Natural killer cell (primary cell): ENCODE results near the gene CDC37. TPM values are rescaled to one million over a fixed set of nuclear protein-coding genes. Genes with fewer than 3 reads are reported as not detected.

Source experiments
- ATAC-seq, 3 donors: fragments of 150-1000 bp in 2 of 3; fragments of 200-7000 bp in 1 of 3; cut with Tn5 transposase; 1 replicate in 1 of 3; 2 replicates in 2 of 3; pipeline ENCODE4 v1.10.0; 2021; ENCODE audit warnings: mild to moderate bottlenecking in 2 of 3, moderate library complexity in 2 of 3
- DNase-seq, 2 donors: peaks; one replicate each; pipeline versions ENCODE4 v3.0.0 to v3.0.0-alpha.2; 2013 to 2021; ENCODE audit warnings: mixed read lengths in 1 of 2
- H3K27ac ChIP-seq: one replicate; pipeline ENCODE4 v1.5.1; 2013; ENCODE audit warnings: mild to moderate bottlenecking, low read length
- H3K27me3 ChIP-seq: one replicate; pipeline ENCODE4 v1.6.1; 2013; ENCODE audit warnings: low read length; ENCODE audit not compliant: control insufficient read depth, insufficient read depth
- H3K36me3 ChIP-seq: one replicate; pipeline ENCODE4 v1.6.1; 2013; ENCODE audit warnings: low read length; ENCODE audit not compliant: control insufficient read depth, insufficient read depth
- H3K4me1 ChIP-seq: one replicate; pipeline ENCODE4 v1.6.1; 2013; ENCODE audit warnings: low read length; ENCODE audit not compliant: control insufficient read depth, insufficient read depth
- H3K4me3 ChIP-seq: one replicate; pipeline ENCODE4 v1.5.1; 2013; ENCODE audit warnings: low read length
- H3K9me3 ChIP-seq: one replicate; pipeline ENCODE4 v1.6.1; 2013; ENCODE audit warnings: low read length; ENCODE audit not compliant: control insufficient read depth, insufficient read depth
- H3K27ac Mint-ChIP-seq, 2 donors: one replicate each; pipeline ENCODE4 v1.8.0; 2022; ENCODE audit warnings: mild to moderate bottlenecking in 2 of 2, mixed read lengths in 2 of 2, moderate library complexity in 1 of 2
- H3K27me3 Mint-ChIP-seq, 2 donors: one replicate each; pipeline ENCODE4 v1.8.0; 2022; ENCODE audit warnings: low read depth in 2 of 2, mixed read lengths in 2 of 2
- H3K36me3 Mint-ChIP-seq: one replicate; pipeline ENCODE4 v1.8.0; 2022; ENCODE audit warnings: mixed read lengths
- H3K4me1 Mint-ChIP-seq, 2 donors: one replicate each; pipeline ENCODE4 v1.8.0; 2022; ENCODE audit warnings: mixed read lengths in 2 of 2
- H3K4me3 Mint-ChIP-seq: one replicate; pipeline ENCODE4 v1.8.0; 2022; ENCODE audit warnings: mild to moderate bottlenecking, moderate library complexity, mixed read lengths
- H3K9me3 Mint-ChIP-seq, 2 donors: one replicate each; pipeline ENCODE4 v1.8.0; 2022; ENCODE audit warnings: mixed read lengths in 2 of 2
- CTCF ChIP-seq: fragments of 200-600 bp; IDR thresholded peaks from one replicate; pipeline ENCODE4 v1.8.0; 2022; ENCODE audit warnings: antibody characterized with exemption
- WGBS: methylation state at CpG from one replicate; pipeline ENCODE4 v1.1.7; 2013; ENCODE audit warnings: missing lambda C conversion rate; ENCODE audit not compliant: insufficient coverage; 5-methylcytosine and 5-hydroxymethylcytosine counted together
- intact Hi-C: fragments of 100-400 bp; cut with micrococcal nuclease; formaldehyde crosslinking; loops from one replicate; pipeline ENCODE4 v1.14.2; 2022
- total RNA-seq, 4 donors: library from RNA; stranded (reverse); fragments of 120-200 nt in 1 of 4; gene quantifications; one replicate each; pipeline versions ENCODE4 v1.2.3 to v1.2.4, GENCODE V29; 2013 to 2022

The CDC37 gene
- total RNA-seq, 3 donors from 2014 or later (not counting 1 experiment from before 2014, with no cell fraction given): 211 to 242 (median 223) TPM

- peak overlapping the region; percentile 77 for H3K4me3 Mint-ChIP-seq
- peaks cover 48% of the 10 kb centered on the region for H3K27me3 ChIP-seq
- no peaks in the 10 kb centered on the region for H3K9me3 ChIP-seq
- H3K27me3 Mint-ChIP-seq: peaks cover 21 to 34% of the 10 kb centered on the region in 2 donors
- no peaks in the 10 kb centered on the region for H3K36me3 Mint-ChIP-seq
- peaks cover 77% of the 10 kb centered on the region for H3K4me1 ChIP-seq
- WGBS: under 1% methylated on average over 38 of the region's 40 CpGs
- H3K4me1 Mint-ChIP-seq: peaks cover 45 to 65% of the 10 kb centered on the region in 2 donors
- intact Hi-C loops: no loop called here
- H3K27ac Mint-ChIP-seq: peak overlapping the region; percentile 71 to 95
- no peaks in the 10 kb centered on the region for H3K9me3 Mint-ChIP-seq
- ATAC-seq (peak in 1 of 3 donors; percentile 3), DNase-seq (peak in 1 of 2 donors; percentile 65)
- no peak overlapping the region for H3K27ac ChIP-seq
- no peak for TF ChIP-seq CTCF
- H3K4me3 ChIP-seq: no peak overlapping the region
- H3K36me3 ChIP-seq: no peaks in the 10 kb centered on the region
Observed at GRCh38 chr19:10419200-10419645, 15.9 kb upstream of the CDC37 start.

DNA sequence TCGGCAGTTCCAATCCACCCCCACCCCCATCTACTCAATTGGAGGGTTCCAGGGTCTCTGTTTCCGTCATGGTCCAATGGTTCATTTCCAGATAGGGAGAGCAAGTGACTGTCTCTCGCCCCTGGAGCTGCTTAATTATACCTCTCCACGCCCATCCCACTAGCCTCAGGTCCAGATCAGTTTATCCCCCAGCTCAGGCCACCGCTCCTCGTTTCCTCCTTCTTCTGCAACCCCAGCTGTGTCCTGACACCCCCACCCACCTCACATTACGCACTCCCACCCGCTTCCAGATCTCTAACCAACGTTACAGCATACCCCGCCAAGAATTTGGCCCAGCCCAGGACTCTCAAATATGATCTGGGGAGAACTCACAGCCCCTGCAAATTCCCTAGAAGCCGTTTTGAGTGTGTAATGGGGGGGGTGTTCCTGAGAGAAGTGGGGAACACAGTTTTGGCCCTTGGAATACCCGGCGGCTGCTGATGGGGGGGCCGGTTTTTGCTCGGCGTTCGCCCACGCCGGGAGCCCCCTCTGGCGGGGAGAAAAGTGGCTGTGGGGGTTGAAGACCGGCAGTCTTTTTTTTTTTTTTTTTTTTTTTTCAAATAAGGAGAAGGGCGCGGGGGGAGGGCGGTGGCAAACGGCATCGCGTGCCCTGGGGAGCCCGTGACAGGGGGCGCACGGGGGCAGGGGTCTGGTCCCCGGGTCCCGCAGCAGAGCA lies 15.3 kb upstream of the CDC37 start:
- H3K27ac ChIP-seq: no peak overlapping the region
- no peaks in the 10 kb centered on the region for H3K9me3 Mint-ChIP-seq
- ATAC-seq (no peak), DNase-seq (peak in 1 of 2 donors; percentile 64)
- H3K9me3 ChIP-seq: no peaks in the 10 kb centered on the region
- no peak for TF ChIP-seq CTCF
- H3K4me3 Mint-ChIP-seq: peak overlapping the region; percentile 71
- no peak overlapping the region for H3K4me3 ChIP-seq
- intact Hi-C loops: no loop called here
- H3K36me3 ChIP-seq: no peaks in the 10 kb centered on the region
- H3K36me3 Mint-ChIP-seq: no peaks in the 10 kb centered on the region
- WGBS: 3% methylated on average over 32 of the region's 32 CpGs
- peaks cover 21 to 34% of the 10 kb centered on the region in 2 donors for H3K27me3 Mint-ChIP-seq
- H3K4me1 Mint-ChIP-seq: peaks cover 45 to 61% of the 10 kb centered on the region in 2 donors
- H3K27me3 ChIP-seq: peaks cover 47% of the 10 kb centered on the region
- peak overlapping the region; percentile 71 to 95 for H3K27ac Mint-ChIP-seq
- peaks cover 71% of the 10 kb centered on the region for H3K4me1 ChIP-seq

- no peak for TF ChIP-seq CTCF
- H3K9me3 Mint-ChIP-seq: no peaks in the 10 kb centered on the region
- no peaks in the 10 kb centered on the region for H3K36me3 ChIP-seq
- no peaks in the 10 kb centered on the region for H3K9me3 ChIP-seq
- H3K36me3 Mint-ChIP-seq: no peaks in the 10 kb centered on the region
- H3K27me3 ChIP-seq: peaks cover 44% of the 10 kb centered on the region
- intact Hi-C loops: no loop called here
- 10% methylated on average over 2 of the region's 3 CpGs for WGBS
- H3K4me1 ChIP-seq: peaks cover 70% of the 10 kb centered on the region
- H3K27me3 Mint-ChIP-seq: peaks cover 21 to 34% of the 10 kb centered on the region in 2 donors
- H3K4me3 ChIP-seq: no peak overlapping the region
- H3K27ac Mint-ChIP-seq: peak overlapping the region; percentile 71 to 95
- DNase-seq (no peak), ATAC-seq (no peak)
- H3K4me1 Mint-ChIP-seq: peaks cover 45 to 58% of the 10 kb centered on the region in 2 donors
- H3K27ac ChIP-seq: no peak overlapping the region
- peak overlapping the region; percentile 71 for H3K4me3 Mint-ChIP-seq
Observed at GRCh38 chr19:10418235-10418484, 14.8 kb upstream of the CDC37 start.
